AG04449 (cell line): Measurements from ENCODE around the gene CSAG2.
"Not testable (repeated sequence)": the region's sequence is repeated elsewhere in the genome, so short reads cannot be mapped to it uniquely, and the experiment has no call there.

Experiments used
- CTCF ChIA-PET: fragments of 350-600 bp; formaldehyde crosslinking; extraction: SDS; loops from one replicate; lab custom pipeline; 2021; ENCODE audit warnings: antibody characterized with exemption; lab: Yijun Ruan, JAX
- POLR2A ChIA-PET: fragments of 400-600, 350-600 bp; formaldehyde crosslinking; extraction: SDS; loops from one replicate; lab custom pipeline; 2020; ENCODE audit warnings: antibody characterized with exemption, inconsistent platforms; lab: Yijun Ruan, JAX
- DNase-seq: peaks from one replicate; pipeline ENCODE4 v3.0.0-alpha.2; 2010; ENCODE audit warnings: low read depth, low spot score
- H3K4me3 ChIP-seq: 2 replicates; pipeline ENCODE4 v1.5.1; 2011; ENCODE audit warnings: low read depth, mild to moderate bottlenecking, control low read depth, low read length
- CTCF ChIP-seq: IDR thresholded peaks from one replicate; pipeline ENCODE4 v1.5.1; 2011; ENCODE audit warnings: mild to moderate bottlenecking, moderate library complexity, low read length, control low read depth, inconsistent platforms; ENCODE audit not compliant: insufficient read depth; ENCODE audit errors: missing control alignments

Gene CSAG2

GRCh38 chrX:152709173-152709572 lies at the start of gene CSAG2:
CSAG2 (minus strand) TSS chrX:152709273; CDS start chrX:152709112, 161 bp downstream.
- POLR2A ChIA-PET, CTCF ChIA-PET, DNase-seq, H3K4me3 ChIP-seq: not testable (repeated sequence)

GRCh38 chrX:152754871-152755270 lies 45.8 kb upstream of the CSAG2 start:
- H3K4me3 ChIP-seq, POLR2A ChIA-PET, DNase-seq, CTCF ChIA-PET: not testable (repeated sequence)

- CTCF ChIA-PET, H3K4me3 ChIP-seq, DNase-seq, POLR2A ChIA-PET: not testable (repeated sequence)
These were observed 44.9 kb upstream of the CSAG2 start, which contains the start of gene MAGEA2 for GRCh38 chrX:152753686-152754650. MAGEA2 (minus strand) TSS chrX:152753842; CDS start chrX:152751363, 2,479 bp downstream.

GRCh38 chrX:152738560-152738959 lies 29.5 kb upstream of the CSAG2 start:
- POLR2A ChIA-PET = no interaction called here
- no peak for TF ChIP-seq CTCF
- DNase-seq = no peak
- CTCF ChIA-PET = no interaction called here
- no peak overlapping the region for H3K4me3 ChIP-seq

- POLR2A ChIA-PET, H3K4me3 ChIP-seq, DNase-seq, CTCF ChIA-PET: not testable (repeated sequence)
These were observed 27.5 kb upstream of the CSAG2 start for GRCh38 chrX:152736528-152736927.

- ChIA-PET POLR2A (no interaction called here), CTCF (no interaction called here)
- TF ChIP-seq CTCF = no peak
- no peak overlapping the region for H3K4me3 ChIP-seq
- no peak for DNase-seq
These were observed 26.9 kb upstream of the CSAG2 start for GRCh38 chrX:152735860-152736511.

- TF ChIP-seq CTCF = no peak
- no peak overlapping the region for H3K4me3 ChIP-seq
- CTCF ChIA-PET = no interaction called here
- POLR2A ChIA-PET = no interaction called here
- no peak for DNase-seq
These were observed 26.0 kb upstream of the CSAG2 start for GRCh38 chrX:152735101-152735500.

- DNase-seq, H3K4me3 ChIP-seq, CTCF ChIA-PET, POLR2A ChIA-PET: not testable (repeated sequence)
These were observed 25.2 kb upstream of the CSAG2 start for GRCh38 chrX:152734143-152734858.
